SU-DHL-6 (cell line): Measurements from ENCODE around the gene IL32.

ENCODE experiments used
- H2AFZ ChIP-seq: fragments of 200-600 bp; sonication (generic); 2 replicates; pipeline ENCODE4 v1.6.1; 2014; ENCODE audit warnings: low read depth, mild to moderate bottlenecking, moderate library complexity, mixed read lengths, antibody characterized with exemption, low read length; ENCODE audit not compliant: severe bottlenecking
- H3F3A ChIP-seq: fragments of 200-600 bp; shearing (Covaris generic); 2 replicates; pipeline ENCODE4 v1.6.0; 2016; ENCODE audit warnings: antibody characterized with exemption, mild to moderate bottlenecking; ENCODE audit not compliant: insufficient read depth
- H3K27ac ChIP-seq: fragments of 200-600 bp; sonication (generic); 2 replicates; pipeline ENCODE4 v1.5.1; 2016; ENCODE audit warnings: low read depth, mild to moderate bottlenecking, low read length, moderate library complexity, mixed read lengths
- H3K27me3 ChIP-seq: fragments of 200-600 bp; sonication (generic), shearing (Covaris generic); 2 replicates; pipeline ENCODE4 v1.6.0; 2014; ENCODE audit warnings: mild to moderate bottlenecking, low read length
- H3K36me3 ChIP-seq: fragments of 200-600 bp; sonication (generic); 2 replicates; pipeline ENCODE4 v1.6.1; 2014; ENCODE audit warnings: mild to moderate bottlenecking, low read length, mixed read lengths
- H3K4me2 ChIP-seq: fragments of 300-600, 200-600 bp; shearing (Covaris generic), sonication (generic); 2 replicates; pipeline ENCODE4 v1.6.0; 2014; ENCODE audit warnings: low read length, low read depth, mild to moderate bottlenecking; ENCODE audit not compliant: poor library complexity, severe bottlenecking
- H3K4me3 ChIP-seq: fragments of 200-600 bp; sonication (generic); 2 replicates; pipeline ENCODE4 v1.5.1; 2014; ENCODE audit warnings: antibody characterized with exemption, low read length, mild to moderate bottlenecking, mixed read lengths; ENCODE audit not compliant: insufficient read depth, poor library complexity, severe bottlenecking
- H3K79me2 ChIP-seq: fragments of 200-600 bp; sonication (generic); 2 replicates; pipeline ENCODE4 v1.6.1; 2014; ENCODE audit warnings: mild to moderate bottlenecking, low read length, moderate library complexity; ENCODE audit not compliant: insufficient read depth
- H3K9ac ChIP-seq: fragments of 200-600 bp; sonication (generic); 2 replicates; pipeline ENCODE4 v1.7.0; 2014; ENCODE audit warnings: mild to moderate bottlenecking, low read length
- H3K9me2 ChIP-seq: fragments of 200-600 bp; sonication (generic); replicated peaks from 2 replicates; pipeline ENCODE4 v1.6.1; 2014; ENCODE audit warnings: low read length; ENCODE audit not compliant: insufficient read depth
- H3K9me3 ChIP-seq: fragments of 200-600 bp; sonication (generic); 2 replicates; pipeline ENCODE4 v1.6.1; 2014; ENCODE audit warnings: low read length, mixed read lengths; ENCODE audit not compliant: insufficient read depth
- H4K20me1 ChIP-seq: fragments of 200-600 bp; sonication (generic); 2 replicates; pipeline ENCODE4 v1.6.1; 2014; ENCODE audit warnings: low read depth, mild to moderate bottlenecking, antibody characterized with exemption, low read length, moderate library complexity, mixed read lengths
- CTCF ChIP-seq: fragments of 200-600 bp; sonication (generic); IDR thresholded peaks from one replicate; pipeline ENCODE4 v1.5.1; 2017; ENCODE audit warnings: antibody characterized with exemption, mild to moderate bottlenecking, low read length, moderate library complexity; ENCODE audit not compliant: insufficient read depth, poor library complexity, severe bottlenecking
- EZH2phosphoT487 ChIP-seq: fragments of 200-600 bp; sonication (generic), shearing (Covaris generic); conservative IDR thresholded peaks from 2 replicates; pipeline ENCODE4 v1.6.1; 2018; ENCODE audit warnings: mild to moderate bottlenecking, antibody characterized with exemption, low read length, moderate library complexity, mixed read lengths

IL32 gene

GRCh38 chr16:3062553-3062952 lies 2.9 kb upstream of the IL32 start:
- Histone ChIP-seq H3K9ac (no peak overlapping the region), H3K9me2 (no peaks in the 10 kb centered on the region), H3K27ac (no peak overlapping the region), H3K4me3 (no peak overlapping the region), H3K27me3 (no peaks in the 10 kb centered on the region), H3K9me3 (no peaks in the 10 kb centered on the region), H3K4me2 (no peak overlapping the region), H3K36me3 (no peaks in the 10 kb centered on the region), H4K20me1 (no peaks in the 10 kb centered on the region), H3K79me2 (no peaks in the 10 kb centered on the region), H3F3A (0 out of 2 replicates have a peak, but pooled peaks cover 4% of the 10 kb centered on the region), H2AFZ (no peak overlapping the region)
- TF ChIP-seq CTCF = no peak
- no peak for TF ChIP-seq EZH2phosphoT487

- Histone ChIP-seq H3K79me2 (no peaks in the 10 kb centered on the region), H3K27ac (no peak overlapping the region)
Observed at GRCh38 chr16:3063625-3064386, 1.6 kb upstream of the IL32 start.

GRCh38 chr16:3065742-3066439 lies 451 bp downstream of the IL32 start:
- H3K4me3 ChIP-seq = no peak overlapping the region
- no peak overlapping the region for H3K4me2 ChIP-seq
- TF ChIP-seq EZH2phosphoT487 (no peak), CTCF (no peak)
- H3F3A ChIP-seq = 0 out of 2 replicates have a peak, but pooled peaks cover 4% of the 10 kb centered on the region
- H3K9me2 ChIP-seq = no peaks in the 10 kb centered on the region
- no peak overlapping the region for H3K27ac ChIP-seq
- H3K36me3 ChIP-seq = no peaks in the 10 kb centered on the region
- no peaks in the 10 kb centered on the region for H3K27me3 ChIP-seq
- H3K9ac ChIP-seq = no peak overlapping the region
- no peaks in the 10 kb centered on the region for H3K79me2 ChIP-seq
- no peaks in the 10 kb centered on the region for H3K9me3 ChIP-seq
- H2AFZ ChIP-seq = no peak overlapping the region
- no peaks in the 10 kb centered on the region for H4K20me1 ChIP-seq

More at GRCh38 chr16:3063625-3064386, 1.6 kb upstream of the IL32 start:
- TF ChIP-seq EZH2phosphoT487 (no peak), CTCF (no peak)
- Histone ChIP-seq H3K9me3 (no peaks in the 10 kb centered on the region), H3F3A (0 out of 2 replicates have a peak, but pooled peaks cover 4% of the 10 kb centered on the region), H3K4me2 (no peak overlapping the region), H4K20me1 (no peaks in the 10 kb centered on the region), H3K36me3 (no peaks in the 10 kb centered on the region), H3K9ac (no peak overlapping the region), H2AFZ (no peak overlapping the region), H3K4me3 (no peak overlapping the region), H3K9me2 (no peaks in the 10 kb centered on the region), H3K27me3 (no peaks in the 10 kb centered on the region)
